COLO668 (cell line): ENCODE data around the gene HIGD1A.
"Not testable (repeated sequence)": the region's sequence is repeated elsewhere in the genome, so short reads cannot be mapped to it uniquely, and the experiment has no call there.

ENCODE experiments used
- DNase-seq: peaks from one replicate; lab custom pipeline; 2025; ENCODE audit not compliant: unreplicated experiment; lab: John Stamatoyannopoulos, UW

Gene HIGD1A

DNA sequence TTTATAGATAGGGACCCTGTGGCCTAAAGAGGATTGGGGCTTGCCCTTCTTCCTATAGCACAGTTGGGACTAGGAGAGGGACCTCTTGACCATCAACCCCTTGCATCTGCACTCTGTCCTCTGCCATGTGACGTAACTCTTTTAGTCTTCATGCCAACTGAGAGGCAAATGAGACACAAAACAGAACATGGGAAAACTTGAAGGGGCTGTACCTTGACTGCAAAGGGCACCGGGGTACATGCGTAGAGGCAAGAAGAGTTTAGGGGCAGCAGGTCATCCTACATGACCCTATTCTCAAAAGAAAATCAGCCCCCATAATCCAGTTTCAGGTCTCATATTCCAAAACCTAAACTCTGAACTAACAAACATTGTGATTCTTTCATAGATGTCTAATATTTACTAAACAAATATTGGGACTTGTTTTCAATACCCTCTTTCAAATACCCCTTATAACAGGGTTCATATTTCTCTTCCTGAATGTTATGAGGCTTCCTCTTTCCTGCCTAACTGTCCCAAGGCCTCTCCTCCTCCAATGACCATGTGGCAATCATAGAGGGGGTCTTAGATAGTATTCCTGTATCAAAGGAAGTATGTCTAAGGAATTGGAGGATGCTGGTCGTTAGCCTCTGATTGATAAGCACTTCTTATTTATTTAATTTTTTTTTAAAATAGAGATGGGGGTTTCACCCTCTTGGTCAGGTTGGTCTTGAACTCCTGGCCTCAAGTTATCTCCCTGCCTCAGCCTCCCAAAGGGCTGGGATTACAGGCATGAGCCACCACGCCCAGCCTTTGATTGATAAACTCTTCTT, 25.5 kb upstream of the HIGD1A start:
- no peak for DNase-seq

- DNase-seq: no peak
Observed at GRCh38 chr3:42829083-42829627, 24.9 kb upstream of the HIGD1A start.

GRCh38 chr3:42827654-42828053, 23.4 kb upstream of the HIGD1A start:
- DNase-seq: no peak

- no peak for DNase-seq
Observed at GRCh38 chr3:42827023-42827422, 22.7 kb upstream of the HIGD1A start.

DNA sequence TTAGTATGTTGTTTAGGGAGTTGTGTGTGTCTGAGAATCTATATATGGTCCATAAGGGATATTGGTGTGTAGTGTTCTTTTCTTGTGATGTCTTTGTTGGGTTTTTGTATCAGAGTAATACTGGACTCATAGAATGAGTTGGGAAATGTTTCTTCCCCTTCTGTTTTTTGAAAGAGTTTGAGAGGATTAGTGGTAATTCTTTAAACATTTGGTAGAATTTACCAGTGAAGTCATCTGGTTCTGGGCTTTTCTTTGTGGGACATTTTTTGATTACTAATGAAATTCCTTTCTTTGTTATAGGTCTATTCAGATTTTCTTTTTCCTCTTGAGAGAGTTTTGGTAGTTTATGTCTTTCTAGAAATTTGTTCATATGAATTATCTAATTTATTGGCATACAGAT, 21.9 kb upstream of the HIGD1A start:
- DNase-seq: no peak

DNA sequence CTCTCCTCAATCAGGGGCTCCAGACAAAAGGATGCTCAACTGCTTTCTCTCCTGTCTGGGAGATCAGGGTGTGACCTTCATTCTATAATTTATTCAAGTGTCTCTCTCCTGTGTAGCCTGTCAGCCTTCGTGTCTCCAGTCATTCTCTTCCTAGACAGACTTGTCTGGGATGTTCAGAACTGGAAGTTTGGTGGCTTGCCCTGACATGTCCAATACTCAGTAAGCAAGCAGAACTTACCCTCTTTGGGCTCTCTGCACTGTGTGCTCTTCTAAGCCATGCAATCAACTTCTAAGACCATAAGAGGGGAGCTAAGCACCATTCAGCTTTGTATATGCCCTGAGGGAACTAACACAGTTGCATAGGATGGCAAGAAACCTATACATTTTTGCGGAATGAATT, 19.1 kb upstream of the HIGD1A start:
- DNase-seq: no peak

DNA sequence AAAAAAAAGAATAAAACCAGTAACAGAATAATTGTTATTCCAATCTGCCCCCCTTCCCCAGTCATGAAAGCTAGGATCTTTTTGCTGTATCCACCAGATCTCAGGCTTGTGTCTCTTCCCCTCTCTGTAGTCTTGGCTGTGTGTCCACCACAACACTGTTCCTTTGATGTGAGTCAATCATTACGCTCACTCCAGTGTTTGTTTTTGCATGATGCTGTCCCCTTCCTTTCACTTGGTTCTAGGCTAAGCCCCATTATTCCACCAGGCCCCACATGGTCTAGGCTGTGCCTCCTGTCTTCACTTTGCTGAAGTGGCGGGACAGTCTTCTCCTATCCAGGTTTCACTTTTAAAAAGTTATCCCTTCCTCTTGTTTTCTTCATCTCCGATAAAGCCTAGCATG, 18.5 kb upstream of the HIGD1A start:
- no peak for DNase-seq

GRCh38 chr3:42820746-42821051, 16.4 kb upstream of the HIGD1A start:
- no peak for DNase-seq

DNA sequence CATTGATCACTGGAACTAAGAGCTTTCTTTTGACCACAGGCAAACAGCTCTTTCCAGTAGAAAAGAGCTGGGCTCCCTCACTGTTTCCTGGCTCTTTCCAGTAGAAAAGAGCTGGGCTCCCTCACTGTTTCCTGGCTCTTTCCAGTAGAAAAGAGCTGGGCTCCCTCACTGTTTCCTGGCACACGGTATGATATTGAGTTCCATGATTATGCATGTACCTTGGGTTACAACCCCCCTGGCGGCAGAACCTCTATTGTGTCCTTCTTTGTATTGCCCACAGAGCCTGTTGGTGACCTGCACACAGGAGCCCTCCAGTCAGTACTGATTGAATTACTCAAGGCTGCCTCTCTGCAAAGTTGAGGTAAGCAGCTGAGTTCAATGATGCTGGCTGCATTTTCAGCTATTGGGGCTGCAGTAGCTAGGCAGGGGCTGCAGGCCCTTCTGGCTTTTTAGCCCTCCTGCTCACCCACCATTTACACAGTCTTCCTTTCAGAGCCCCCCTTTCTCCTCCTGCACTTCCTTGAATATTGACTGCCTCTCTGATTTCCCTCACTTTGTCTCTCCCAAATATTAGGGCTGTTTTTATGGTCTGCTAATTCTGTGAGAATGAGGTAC, 15.2 kb upstream of the HIGD1A start:
- DNase-seq: peak; percentile 59

DNA sequence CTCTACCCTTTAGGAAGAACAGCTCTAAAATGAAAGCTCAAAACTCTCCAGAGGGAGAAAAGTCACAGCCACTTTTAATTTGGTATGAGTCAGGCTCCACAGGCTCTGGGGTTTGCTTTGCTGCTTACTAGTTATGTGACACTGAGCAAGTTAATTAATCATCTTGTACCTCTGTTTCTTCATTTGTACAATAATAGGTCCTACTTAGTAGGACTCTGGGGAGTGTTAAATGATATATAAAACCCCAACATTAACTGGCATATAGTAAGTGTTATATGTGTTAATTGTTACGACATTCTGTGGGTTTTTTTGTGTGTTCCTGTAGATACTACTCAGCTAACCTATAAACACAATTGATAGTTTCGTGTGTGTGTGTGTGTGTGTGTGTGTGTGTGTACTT, 11.5 kb upstream of the HIGD1A start:
- DNase-seq: no peak

GRCh38 chr3:42814914-42815507, 10.7 kb upstream of the HIGD1A start:
- no peak for DNase-seq

DNA sequence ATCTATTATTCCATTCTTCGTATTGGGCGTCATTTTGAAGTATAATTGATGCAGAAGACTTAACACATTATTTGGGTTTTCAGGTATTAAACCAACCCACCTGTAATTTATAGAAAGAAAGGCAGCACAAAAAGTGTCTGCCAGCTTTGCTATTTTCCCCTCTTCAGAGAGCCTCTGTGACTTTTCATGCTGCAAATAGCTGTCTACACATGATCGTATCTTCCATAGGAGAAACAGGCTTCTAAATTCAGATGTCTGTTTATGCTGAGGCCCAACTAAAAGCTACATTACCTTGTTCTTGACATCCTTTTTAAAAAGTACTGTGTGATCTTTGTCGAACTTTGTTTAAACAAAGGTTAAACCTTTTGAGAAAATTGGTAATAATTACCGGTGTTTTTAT, 10.0 kb upstream of the HIGD1A start:
- DNase-seq: no peak

DNA sequence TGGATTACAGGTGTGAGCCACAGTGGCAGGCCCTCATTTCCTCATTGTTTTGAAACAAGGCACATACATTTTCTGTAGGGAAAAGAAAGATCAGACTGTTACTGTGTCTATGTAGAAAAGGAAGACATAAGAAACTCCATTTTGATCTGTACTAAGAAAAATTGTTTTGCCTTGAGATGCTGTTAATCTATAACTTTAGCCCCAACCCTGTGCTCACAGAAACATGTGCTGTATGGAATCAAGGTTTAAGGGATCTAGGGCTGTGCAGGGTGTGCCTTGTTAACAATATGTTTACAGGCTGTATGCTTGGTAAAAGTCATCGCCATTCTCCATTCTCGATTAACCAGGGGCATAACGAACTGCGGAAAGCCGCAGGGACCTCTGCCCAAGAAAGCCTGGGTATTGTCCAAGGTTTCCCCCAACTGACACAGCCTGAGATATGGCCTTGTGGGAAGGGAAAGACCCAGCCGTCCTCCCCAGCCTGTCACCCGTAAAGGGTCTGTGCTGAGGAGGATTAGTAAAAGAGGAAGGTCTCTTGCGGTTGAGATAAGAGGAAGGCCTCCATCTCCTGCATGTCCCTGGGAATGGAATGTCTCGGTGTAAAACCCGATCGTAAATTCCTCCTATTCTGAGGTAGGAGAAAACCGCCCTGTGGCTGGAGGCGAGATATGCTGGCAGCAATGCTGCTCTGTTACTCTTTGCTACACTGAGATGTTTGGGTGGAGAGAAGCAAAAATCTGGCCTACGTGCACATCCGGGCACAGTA, 7.0 kb upstream of the HIGD1A start:
- not testable (repeated sequence) for DNase-seq

DNA sequence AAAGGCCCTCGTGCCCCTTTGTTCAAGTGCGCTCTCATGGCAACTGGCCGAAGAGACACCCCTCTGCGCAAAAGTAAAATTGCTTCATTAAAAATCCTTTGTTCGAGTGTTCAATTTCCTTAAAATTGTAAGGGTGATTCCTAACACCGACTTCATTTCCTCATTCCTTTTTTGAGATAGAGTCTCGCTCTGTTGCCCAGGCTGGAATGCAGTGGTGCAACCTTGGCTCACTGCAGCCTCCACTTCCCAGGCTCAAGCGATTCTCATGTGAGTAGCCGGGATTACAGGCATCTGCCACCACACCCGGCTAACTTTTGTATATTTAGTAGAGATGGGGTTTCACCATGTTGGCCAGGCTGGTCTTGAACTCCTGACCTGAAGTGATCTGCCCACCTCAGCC, 6.4 kb upstream of the HIGD1A start:
- DNase-seq: not testable (repeated sequence)

GRCh38 chr3:42809202-42809601, 4.9 kb upstream of the HIGD1A start, which contains the start of gene ACKR2:
ACKR2 (plus strand) TSS chr3:42809445; CDS start chr3:42864503, 55,058 bp downstream.
- no peak for DNase-seq

DNA sequence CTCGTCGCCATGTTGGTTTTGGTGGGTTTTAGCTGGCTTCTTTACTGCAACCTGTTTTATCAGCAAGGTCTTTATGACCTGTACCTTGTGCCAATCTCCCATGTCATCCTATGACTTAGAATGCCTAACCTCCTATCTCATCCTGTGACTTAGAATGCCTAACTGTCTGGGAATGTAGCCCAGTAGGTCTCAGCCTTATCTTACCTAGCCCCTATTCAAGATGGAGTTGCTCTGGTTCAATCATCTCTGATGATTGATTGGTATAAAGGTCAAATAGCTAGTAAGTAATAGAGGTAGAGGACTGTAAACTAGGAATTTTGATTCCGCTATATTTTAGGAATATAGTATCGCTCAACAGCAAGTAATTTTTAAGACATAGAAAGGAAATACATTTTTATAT, 3.6 kb upstream of the HIGD1A start:
- DNase-seq: no peak

DNA sequence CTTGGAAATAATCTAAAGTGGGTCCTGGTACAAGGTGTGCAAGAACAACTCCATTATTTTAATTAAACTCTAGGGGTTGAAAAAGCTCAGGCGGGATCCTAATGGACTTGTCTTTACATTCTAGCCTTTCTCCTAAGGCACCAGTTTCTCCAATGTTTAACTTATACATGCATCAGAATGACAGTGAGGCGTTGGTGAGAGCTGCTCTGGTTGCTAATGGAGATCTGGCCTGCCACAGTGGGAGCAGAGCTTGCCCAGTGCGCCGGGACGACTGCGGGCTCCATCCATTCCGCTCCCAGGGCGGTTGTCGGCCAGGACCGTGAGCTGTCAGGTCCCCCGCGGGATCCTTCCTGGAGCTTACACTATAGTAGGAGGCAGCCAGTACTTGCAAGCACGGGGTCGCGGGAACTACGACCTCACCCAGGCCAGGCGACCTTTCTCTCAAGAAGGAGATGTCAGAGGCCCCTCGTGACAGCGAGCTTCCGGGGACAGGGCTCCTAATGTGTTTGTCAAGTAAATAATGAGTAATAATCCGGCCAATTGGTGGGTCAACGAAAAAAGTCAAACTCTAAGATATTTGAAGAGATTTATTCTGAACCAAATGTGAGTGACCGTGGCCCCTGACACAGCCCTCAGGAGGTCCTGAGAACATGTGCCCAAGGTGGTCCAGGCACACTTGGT, 991 bp upstream of the HIGD1A start:
- peak; percentile 10 for DNase-seq

DNA sequence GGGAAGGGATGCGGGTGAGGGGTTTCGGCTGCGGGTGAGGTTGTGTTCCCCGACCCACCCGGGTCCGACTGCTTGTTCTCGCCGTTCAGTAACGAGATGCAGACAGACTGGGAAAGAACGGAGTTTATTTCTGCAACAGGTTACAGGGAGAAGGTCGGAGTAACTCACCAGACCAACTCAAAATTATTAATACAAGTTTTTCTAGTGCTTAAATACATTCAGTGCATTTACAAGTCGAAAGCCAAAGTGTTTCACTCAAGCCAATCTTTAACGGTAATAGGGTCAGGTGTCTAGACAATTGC, 492 bp upstream of the HIGD1A start:
- DNase-seq: no peak

- DNase-seq: peak; percentile 52
Observed at GRCh38 chr3:42803414-42804105, 730 bp downstream of the HIGD1A start.

DNA sequence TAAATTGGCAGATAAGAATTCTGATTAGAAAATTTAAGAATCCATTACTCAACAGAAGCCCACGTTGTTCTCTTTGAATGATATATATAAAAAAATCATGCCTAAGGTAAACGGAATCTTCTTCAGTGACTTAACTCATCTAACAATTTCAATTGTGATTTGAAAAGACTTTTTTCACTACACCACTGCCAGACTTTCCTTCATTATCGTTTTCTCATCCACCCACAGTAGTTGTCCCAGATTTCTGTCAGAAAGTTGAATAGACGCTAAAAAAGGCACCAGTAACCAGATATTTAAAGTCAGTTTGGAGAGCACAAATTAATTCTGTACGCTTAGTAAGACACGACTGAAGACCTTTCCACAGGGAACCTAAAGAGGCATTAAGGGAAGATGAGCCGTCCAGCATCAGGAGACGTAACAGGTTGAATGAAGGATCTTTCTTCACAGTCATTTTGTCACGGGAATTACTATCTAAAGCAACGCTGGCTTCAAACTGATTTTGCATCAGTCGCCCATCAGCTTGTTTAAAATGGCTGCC, 1.3 kb downstream of the HIGD1A start:
- DNase-seq: no peak
